ENCODE data around the gene LRRC8C. TPM values are rescaled to one million over a fixed set of nuclear protein-coding genes. Genes with fewer than 3 reads are reported as not detected.

LRRC8C gene
- total and polyA plus RNA-seq, 11 donors: 3.2 to 16.3 (median 9.2) TPM

- intact Hi-C loops (cut with DNase I): loop anchor here in 5 of 10 donors (5.0 to 10.0 kb wide), 4 partner anchors 76 to 164 kb away; partner anchors contain the start of gene LRRC8B (in 3 of the 5)
- no peaks in the 10 kb centered on the region for H3K9me3 ChIP-seq
- H3K4me3 ChIP-seq: no peak overlapping the region
- ATAC-seq (no peak), DNase-seq (no peak)
- no peak for TF ChIP-seq POLR2A (IDR thresholded peaks at IDR 0.05)
- TF ChIP-seq CTCF (IDR thresholded peaks at IDR 0.05): no peak
- H3K27me3 ChIP-seq: no peaks in the 10 kb centered on the region
- H3K27ac ChIP-seq: no peak overlapping the region
- H3K36me3 ChIP-seq: peaks cover 0 to 7% (median 0%) of the 10 kb centered on the region in 9 donors
- peaks cover 0 to 30% (median 14%) of the 10 kb centered on the region in 12 donors for H3K4me1 ChIP-seq
- WGBS, 4 donors: 94 to 96% (median 95%) methylated on average over 3 of the region's 3 CpGs
Observed at GRCh38 chr1:89600451-89601224, 32.3 kb upstream of the LRRC8C start.

GRCh38 chr1:89602871-89603404 lies 30.0 kb upstream of the LRRC8C start:
- Histone ChIP-seq H3K36me3 (peaks cover 0 to under 1% (median 0%) of the 10 kb centered on the region in 9 donors), H3K4me3 (no peak overlapping the region), H3K4me1 (peaks cover 3 to 52% (median 33%) of the 10 kb centered on the region in 12 donors), H3K27me3 (no peaks in the 10 kb centered on the region), H3K9me3 (no peaks in the 10 kb centered on the region), H3K27ac (peak overlapping the region in 4 of 12 donors; percentile 2 to 42 (median 17))
- intact Hi-C loops (cut with DNase I): loop anchor here in 5 of 10 donors (5.0 to 10.0 kb wide), 4 partner anchors 78 to 162 kb away; partner anchors contain the start of gene LRRC8B (in 3 of the 5)
- DNase-seq (no peak), ATAC-seq (no peak)
- TF ChIP-seq POLR2A (IDR thresholded peaks at IDR 0.05): no peak
- TF ChIP-seq CTCF (IDR thresholded peaks at IDR 0.05): no peak
- WGBS, 4 donors: 66 to 73% (median 71%) methylated on average over 5 to 6 of the region's 6 CpGs

- peak overlapping the region in 4 of 12 donors; percentile 2 to 35 (median 19) for H3K27ac ChIP-seq
- DNase-seq (no peak), ATAC-seq (peak in 2 of 4 donors; percentile 19 to 21)
- no peak for TF ChIP-seq POLR2A (IDR thresholded peaks at IDR 0.05)
- no peak for TF ChIP-seq CTCF (IDR thresholded peaks at IDR 0.05)
- WGBS, 4 donors: 63 to 68% (median 64%) methylated on average over 4 of the region's 4 CpGs
- H3K4me1 ChIP-seq: peaks cover 4 to 61% (median 41%) of the 10 kb centered on the region in 12 donors
- H3K9me3 ChIP-seq: no peaks in the 10 kb centered on the region
- H3K4me3 ChIP-seq: no peak overlapping the region
- intact Hi-C loops (cut with DNase I): loop anchor here in 5 of 10 donors (5.0 to 10.0 kb wide), 4 partner anchors 79 to 161 kb away; partner anchors contain the start of gene LRRC8B (in 3 of the 5)
- no peaks in the 10 kb centered on the region for H3K27me3 ChIP-seq
- no peaks in the 10 kb centered on the region for H3K36me3 ChIP-seq
Observed at GRCh38 chr1:89603651-89604413, 29.1 kb upstream of the LRRC8C start.

All from heart left ventricle (tissue), 16 donors.